WTC11 (cell line): Measurements from ENCODE around the gene LYPD6.

Experiments
- ETV6 ChIP-seq: sonication (generic); formaldehyde crosslinking; IDR thresholded peaks from 2 replicates; pipeline ENCODE4 v1.8.1; 2022; ENCODE audit warnings: mild to moderate bottlenecking, missing genetic modification reagents
- FOXP1 ChIP-seq: sonication (generic); formaldehyde crosslinking; IDR thresholded peaks from 2 replicates; pipeline ENCODE4 v1.8.0; 2022; ENCODE audit warnings: missing genetic modification reagents, mild to moderate bottlenecking, moderate library complexity, borderline replicate concordance
- MXD4 ChIP-seq: fragments of 250-450 bp; sonication (Bioruptor Pico); IDR thresholded peaks from 2 replicates; pipeline ENCODE4 v1.8.0; 2021; ENCODE audit warnings: mild to moderate bottlenecking, moderate library complexity, borderline replicate concordance
- NR2C2 ChIP-seq: sonication (generic); formaldehyde crosslinking; IDR thresholded peaks from 2 replicates; pipeline ENCODE4 v1.8.0; 2022; ENCODE audit warnings: mild to moderate bottlenecking, missing genetic modification reagents
- TEAD4 ChIP-seq: sonication (generic); formaldehyde crosslinking; IDR thresholded peaks from 2 replicates; pipeline ENCODE4 v1.8.0; 2022; ENCODE audit warnings: mild to moderate bottlenecking, missing genetic modification reagents
- ZNF317 ChIP-seq: sonication (generic); formaldehyde crosslinking; IDR thresholded peaks from 2 replicates; pipeline ENCODE4 v1.8.1; 2023; ENCODE audit warnings: low read depth, mild to moderate bottlenecking, moderate library complexity, missing genetic modification reagents, borderline replicate concordance
- ZNF423 ChIP-seq: fragments of 250-450 bp; sonication (Bioruptor Pico); IDR thresholded peaks from 2 replicates; pipeline ENCODE4 v2.1.2; 2022; ENCODE audit warnings: mild to moderate bottlenecking, moderate library complexity
- TF ChIP-seq, protein P1 (sequence below): sonication (generic); formaldehyde crosslinking; IDR thresholded peaks from 2 replicates; pipeline ENCODE4 v1.8.1; 2022; ENCODE audit warnings: low read depth, missing genetic modification reagents, borderline replicate concordance
- TF ChIP-seq, protein P2 (sequence below): sonication (generic); formaldehyde crosslinking; IDR thresholded peaks from 2 replicates; pipeline ENCODE4 v1.8.0; 2022; ENCODE audit warnings: mild to moderate bottlenecking, missing genetic modification reagents
- TF ChIP-seq, protein P3 (sequence below): fragments of 200-600 bp; IDR thresholded peaks from 2 replicates; pipeline ENCODE4 v1.8.0; 2022; ENCODE audit warnings: antibody characterized with exemption
- TF ChIP-seq, protein P4 (sequence below): sonication (generic); formaldehyde crosslinking; IDR thresholded peaks from 2 replicates; pipeline ENCODE4 v1.8.1; 2023; ENCODE audit warnings: mild to moderate bottlenecking, missing genetic modification reagents, moderate library complexity
- TF ChIP-seq, protein P5 (sequence below): sonication (generic); formaldehyde crosslinking; IDR thresholded peaks from 2 replicates; pipeline ENCODE4 v1.8.1; 2022; ENCODE audit warnings: low read depth, mild to moderate bottlenecking, moderate library complexity, missing genetic modification reagents, borderline replicate concordance
- TF ChIP-seq, protein P6 (sequence below): sonication (generic); formaldehyde crosslinking; IDR thresholded peaks from 2 replicates; pipeline ENCODE4 v1.8.1; 2022; ENCODE audit warnings: missing genetic modification reagents, borderline replicate concordance
- TF ChIP-seq, protein P7 (sequence below): sonication (generic); formaldehyde crosslinking; conservative IDR thresholded peaks from 2 replicates; pipeline ENCODE4 v1.8.1; 2022; ENCODE audit warnings: mild to moderate bottlenecking, missing genetic modification reagents

DNA sequence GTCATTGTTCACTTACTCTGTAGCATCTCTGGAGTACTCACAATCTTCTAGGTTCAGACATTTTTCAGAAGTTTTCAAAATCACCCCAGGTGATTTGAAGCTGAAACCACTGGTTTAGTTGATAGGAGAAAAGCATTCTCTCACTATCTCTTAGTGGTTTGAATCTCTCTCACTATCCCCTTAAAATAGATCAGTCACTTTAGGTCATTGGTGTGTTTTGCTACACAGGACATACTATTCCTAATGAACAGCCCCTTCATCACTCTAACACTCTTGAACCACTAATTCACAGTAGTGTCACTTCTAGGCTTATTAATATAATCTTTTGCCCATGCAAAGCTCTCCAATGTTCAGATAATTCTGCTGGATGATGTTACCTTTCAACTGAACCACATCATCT is 34.5 kb downstream of the LYPD6 start:
- TF ChIP-seq ETV6 (CRISPR knock-in tag), result no peak
- TF ChIP-seq, protein P1, sequence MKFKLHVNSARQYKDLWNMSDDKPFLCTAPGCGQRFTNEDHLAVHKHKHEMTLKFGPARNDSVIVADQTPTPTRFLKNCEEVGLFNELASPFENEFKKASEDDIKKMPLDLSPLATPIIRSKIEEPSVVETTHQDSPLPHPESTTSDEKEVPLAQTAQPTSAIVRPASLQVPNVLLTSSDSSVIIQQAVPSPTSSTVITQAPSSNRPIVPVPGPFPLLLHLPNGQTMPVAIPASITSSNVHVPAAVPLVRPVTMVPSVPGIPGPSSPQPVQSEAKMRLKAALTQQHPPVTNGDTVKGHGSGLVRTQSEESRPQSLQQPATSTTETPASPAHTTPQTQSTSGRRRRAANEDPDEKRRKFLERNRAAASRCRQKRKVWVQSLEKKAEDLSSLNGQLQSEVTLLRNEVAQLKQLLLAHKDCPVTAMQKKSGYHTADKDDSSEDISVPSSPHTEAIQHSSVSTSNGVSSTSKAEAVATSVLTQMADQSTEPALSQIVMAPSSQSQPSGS, result no peak
- TF ChIP-seq, protein P2, sequence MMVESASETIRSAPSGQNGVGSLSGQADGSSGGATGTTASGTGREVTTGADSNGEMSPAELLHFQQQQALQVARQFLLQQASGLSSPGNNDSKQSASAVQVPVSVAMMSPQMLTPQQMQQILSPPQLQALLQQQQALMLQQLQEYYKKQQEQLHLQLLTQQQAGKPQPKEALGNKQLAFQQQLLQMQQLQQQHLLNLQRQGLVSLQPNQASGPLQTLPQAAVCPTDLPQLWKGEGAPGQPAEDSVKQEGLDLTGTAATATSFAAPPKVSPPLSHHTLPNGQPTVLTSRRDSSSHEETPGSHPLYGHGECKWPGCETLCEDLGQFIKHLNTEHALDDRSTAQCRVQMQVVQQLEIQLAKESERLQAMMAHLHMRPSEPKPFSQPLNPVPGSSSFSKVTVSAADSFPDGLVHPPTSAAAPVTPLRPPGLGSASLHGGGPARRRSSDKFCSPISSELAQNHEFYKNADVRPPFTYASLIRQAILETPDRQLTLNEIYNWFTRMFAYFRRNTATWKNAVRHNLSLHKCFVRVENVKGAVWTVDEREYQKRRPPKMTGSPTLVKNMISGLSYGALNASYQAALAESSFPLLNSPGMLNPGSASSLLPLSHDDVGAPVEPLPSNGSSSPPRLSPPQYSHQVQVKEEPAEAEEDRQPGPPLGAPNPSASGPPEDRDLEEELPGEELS, result no peak
- TF ChIP-seq, protein P3, sequence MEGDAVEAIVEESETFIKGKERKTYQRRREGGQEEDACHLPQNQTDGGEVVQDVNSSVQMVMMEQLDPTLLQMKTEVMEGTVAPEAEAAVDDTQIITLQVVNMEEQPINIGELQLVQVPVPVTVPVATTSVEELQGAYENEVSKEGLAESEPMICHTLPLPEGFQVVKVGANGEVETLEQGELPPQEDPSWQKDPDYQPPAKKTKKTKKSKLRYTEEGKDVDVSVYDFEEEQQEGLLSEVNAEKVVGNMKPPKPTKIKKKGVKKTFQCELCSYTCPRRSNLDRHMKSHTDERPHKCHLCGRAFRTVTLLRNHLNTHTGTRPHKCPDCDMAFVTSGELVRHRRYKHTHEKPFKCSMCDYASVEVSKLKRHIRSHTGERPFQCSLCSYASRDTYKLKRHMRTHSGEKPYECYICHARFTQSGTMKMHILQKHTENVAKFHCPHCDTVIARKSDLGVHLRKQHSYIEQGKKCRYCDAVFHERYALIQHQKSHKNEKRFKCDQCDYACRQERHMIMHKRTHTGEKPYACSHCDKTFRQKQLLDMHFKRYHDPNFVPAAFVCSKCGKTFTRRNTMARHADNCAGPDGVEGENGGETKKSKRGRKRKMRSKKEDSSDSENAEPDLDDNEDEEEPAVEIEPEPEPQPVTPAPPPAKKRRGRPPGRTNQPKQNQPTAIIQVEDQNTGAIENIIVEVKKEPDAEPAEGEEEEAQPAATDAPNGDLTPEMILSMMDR, result no peak
- no peak for TF ChIP-seq TEAD4 (CRISPR knock-in tag)
- TF ChIP-seq, protein P4, sequence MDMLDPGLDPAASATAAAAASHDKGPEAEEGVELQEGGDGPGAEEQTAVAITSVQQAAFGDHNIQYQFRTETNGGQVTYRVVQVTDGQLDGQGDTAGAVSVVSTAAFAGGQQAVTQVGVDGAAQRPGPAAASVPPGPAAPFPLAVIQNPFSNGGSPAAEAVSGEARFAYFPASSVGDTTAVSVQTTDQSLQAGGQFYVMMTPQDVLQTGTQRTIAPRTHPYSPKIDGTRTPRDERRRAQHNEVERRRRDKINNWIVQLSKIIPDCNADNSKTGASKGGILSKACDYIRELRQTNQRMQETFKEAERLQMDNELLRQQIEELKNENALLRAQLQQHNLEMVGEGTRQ (CRISPR knock-in tag), result no peak
- TF ChIP-seq ZNF317 (CRISPR knock-in tag), result no peak
- no peak for TF ChIP-seq MXD4
- no peak for TF ChIP-seq NR2C2
- no peak for TF ChIP-seq FOXP1
- TF ChIP-seq, protein P5, sequence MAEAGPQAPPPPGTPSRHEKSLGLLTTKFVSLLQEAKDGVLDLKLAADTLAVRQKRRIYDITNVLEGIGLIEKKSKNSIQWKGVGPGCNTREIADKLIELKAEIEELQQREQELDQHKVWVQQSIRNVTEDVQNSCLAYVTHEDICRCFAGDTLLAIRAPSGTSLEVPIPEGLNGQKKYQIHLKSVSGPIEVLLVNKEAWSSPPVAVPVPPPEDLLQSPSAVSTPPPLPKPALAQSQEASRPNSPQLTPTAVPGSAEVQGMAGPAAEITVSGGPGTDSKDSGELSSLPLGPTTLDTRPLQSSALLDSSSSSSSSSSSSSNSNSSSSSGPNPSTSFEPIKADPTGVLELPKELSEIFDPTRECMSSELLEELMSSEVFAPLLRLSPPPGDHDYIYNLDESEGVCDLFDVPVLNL, result no peak
- TF ChIP-seq, protein P6, sequence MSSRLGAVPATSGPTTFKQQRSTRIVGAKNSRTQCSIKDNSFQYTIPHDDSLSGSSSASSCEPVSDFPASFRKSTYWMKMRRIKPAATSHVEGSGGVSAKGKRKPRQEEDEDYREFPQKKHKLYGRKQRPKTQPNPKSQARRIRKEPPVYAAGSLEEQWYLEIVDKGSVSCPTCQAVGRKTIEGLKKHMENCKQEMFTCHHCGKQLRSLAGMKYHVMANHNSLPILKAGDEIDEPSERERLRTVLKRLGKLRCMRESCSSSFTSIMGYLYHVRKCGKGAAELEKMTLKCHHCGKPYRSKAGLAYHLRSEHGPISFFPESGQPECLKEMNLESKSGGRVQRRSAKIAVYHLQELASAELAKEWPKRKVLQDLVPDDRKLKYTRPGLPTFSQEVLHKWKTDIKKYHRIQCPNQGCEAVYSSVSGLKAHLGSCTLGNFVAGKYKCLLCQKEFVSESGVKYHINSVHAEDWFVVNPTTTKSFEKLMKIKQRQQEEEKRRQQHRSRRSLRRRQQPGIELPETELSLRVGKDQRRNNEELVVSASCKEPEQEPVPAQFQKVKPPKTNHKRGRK (CRISPR knock-in tag), result no peak
- TF ChIP-seq ZNF423 (CRISPR knock-in tag), result no peak
- TF ChIP-seq, protein P7, sequence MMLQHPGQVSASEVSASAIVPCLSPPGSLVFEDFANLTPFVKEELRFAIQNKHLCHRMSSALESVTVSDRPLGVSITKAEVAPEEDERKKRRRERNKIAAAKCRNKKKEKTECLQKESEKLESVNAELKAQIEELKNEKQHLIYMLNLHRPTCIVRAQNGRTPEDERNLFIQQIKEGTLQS (CRISPR knock-in tag), result no peak
